Parathyroid adenoma (tissue), 2 donors: Measurements from ENCODE around the gene BTBD8.

Experiments
- H2AFZ ChIP-seq: fragments of 300-600 bp; sonication (generic); one replicate; pipeline ENCODE4 v1.7.0; 2017; ENCODE audit warnings: antibody characterized with exemption, mild to moderate bottlenecking
- H3K27ac ChIP-seq: fragments of 300-600 bp; sonication (generic); one replicate; pipeline ENCODE4 v1.7.0; 2017
- H3K27me3 ChIP-seq: fragments of 300-600 bp; sonication (generic); one replicate; pipeline ENCODE4 v1.7.0; 2017; ENCODE audit warnings: low read length; ENCODE audit not compliant: control insufficient read depth, insufficient read depth
- H3K36me3 ChIP-seq: fragments of 300-600 bp; sonication (generic); one replicate; pipeline ENCODE4 v1.7.0; 2017; ENCODE audit warnings: low read length; ENCODE audit not compliant: control insufficient read depth, insufficient read depth
- H3K4me1 ChIP-seq: fragments of 300-600 bp; sonication (generic); one replicate; pipeline ENCODE4 v1.7.0; 2017; ENCODE audit warnings: control low read depth
- H3K4me2 ChIP-seq: fragments of 300-600 bp; sonication (generic); one replicate; pipeline ENCODE4 v1.7.0; 2017; ENCODE audit warnings: low read length
- H3K4me3 ChIP-seq: fragments of 300-600 bp; sonication (generic); one replicate; pipeline ENCODE4 v1.7.0; 2017; ENCODE audit warnings: low read depth, low read length
- H3K79me2 ChIP-seq: fragments of 300-600 bp; sonication (generic); one replicate; pipeline ENCODE4 v1.7.0; 2017; ENCODE audit warnings: control low read depth
- H3K9ac ChIP-seq: fragments of 300-600 bp; sonication (generic); one replicate; pipeline ENCODE4 v1.7.0; 2017; ENCODE audit warnings: mild to moderate bottlenecking
- H3K9me3 ChIP-seq: fragments of 300-600 bp; sonication (generic); one replicate; pipeline ENCODE4 v1.7.0; 2017; ENCODE audit warnings: low read length; ENCODE audit not compliant: control insufficient read depth
- TF ChIP-seq, protein P1 (sequence below): fragments of 300-600 bp; sonication (generic); IDR thresholded peaks from one replicate; pipeline ENCODE4 v1.7.0; 2017; ENCODE audit warnings: antibody characterized with exemption, mild to moderate bottlenecking
- donor health status: primary hyperparathyroidism.

Gene BTBD8

DNA sequence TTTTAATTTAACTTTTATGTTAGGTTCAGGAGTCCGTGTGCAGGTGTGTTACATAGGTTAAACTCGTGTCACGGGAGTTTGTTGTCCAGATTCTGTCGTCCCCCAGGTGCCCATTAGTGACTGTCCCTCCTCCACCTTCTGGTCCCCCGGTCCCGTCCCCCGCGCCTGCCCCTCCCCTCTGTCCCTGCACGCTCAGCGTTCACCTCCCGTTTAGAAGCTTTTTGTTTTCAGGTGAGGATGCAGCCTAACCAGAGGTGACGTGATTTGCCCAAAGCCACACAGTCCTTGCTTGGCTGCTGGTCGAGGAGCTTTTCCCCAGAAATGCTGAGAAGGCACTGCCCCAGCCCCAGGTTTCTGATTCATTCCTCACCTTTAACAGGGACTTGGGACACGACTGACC, 138.4 kb downstream of the BTBD8 start:
- TF ChIP-seq, protein P1, sequence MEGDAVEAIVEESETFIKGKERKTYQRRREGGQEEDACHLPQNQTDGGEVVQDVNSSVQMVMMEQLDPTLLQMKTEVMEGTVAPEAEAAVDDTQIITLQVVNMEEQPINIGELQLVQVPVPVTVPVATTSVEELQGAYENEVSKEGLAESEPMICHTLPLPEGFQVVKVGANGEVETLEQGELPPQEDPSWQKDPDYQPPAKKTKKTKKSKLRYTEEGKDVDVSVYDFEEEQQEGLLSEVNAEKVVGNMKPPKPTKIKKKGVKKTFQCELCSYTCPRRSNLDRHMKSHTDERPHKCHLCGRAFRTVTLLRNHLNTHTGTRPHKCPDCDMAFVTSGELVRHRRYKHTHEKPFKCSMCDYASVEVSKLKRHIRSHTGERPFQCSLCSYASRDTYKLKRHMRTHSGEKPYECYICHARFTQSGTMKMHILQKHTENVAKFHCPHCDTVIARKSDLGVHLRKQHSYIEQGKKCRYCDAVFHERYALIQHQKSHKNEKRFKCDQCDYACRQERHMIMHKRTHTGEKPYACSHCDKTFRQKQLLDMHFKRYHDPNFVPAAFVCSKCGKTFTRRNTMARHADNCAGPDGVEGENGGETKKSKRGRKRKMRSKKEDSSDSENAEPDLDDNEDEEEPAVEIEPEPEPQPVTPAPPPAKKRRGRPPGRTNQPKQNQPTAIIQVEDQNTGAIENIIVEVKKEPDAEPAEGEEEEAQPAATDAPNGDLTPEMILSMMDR = no peak
- Histone ChIP-seq H3K27ac (no peak overlapping the region), H3K4me3 (no peak overlapping the region)

DNA sequence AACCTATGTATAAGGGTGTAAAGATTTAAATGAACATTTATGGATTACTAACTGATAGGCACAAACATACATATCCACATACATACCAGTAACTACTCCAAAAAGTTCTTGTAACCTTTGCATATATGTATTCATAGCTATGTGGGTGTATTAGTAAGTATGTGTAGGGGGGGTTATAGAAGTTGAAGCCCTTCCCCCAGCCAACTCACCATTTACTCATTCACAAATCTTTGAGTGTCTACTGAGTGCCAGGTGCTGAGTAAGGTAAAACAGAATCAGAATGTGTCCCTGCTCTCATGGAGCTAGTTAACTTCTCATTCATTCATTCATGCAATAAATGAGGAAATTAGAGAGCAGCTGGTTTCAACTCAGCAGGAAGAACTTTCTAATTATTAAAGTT, 138.9 kb downstream of the BTBD8 start:
- no peak overlapping the region for H3K27ac ChIP-seq
- H3K36me3 ChIP-seq = no peaks in the 10 kb centered on the region
- no peaks in the 10 kb centered on the region for H3K79me2 ChIP-seq
- H3K4me2 ChIP-seq = no peak overlapping the region
- TF ChIP-seq, protein P1 = no peak
- no peaks in the 10 kb centered on the region for H3K9me3 ChIP-seq
- H3K4me3 ChIP-seq = no peak overlapping the region
- no peaks in the 10 kb centered on the region for H3K27me3 ChIP-seq
- no peak overlapping the region for H2AFZ ChIP-seq
- H3K9ac ChIP-seq = no peak overlapping the region
- H3K4me1 ChIP-seq = no peaks in the 10 kb centered on the region

More for the DNA sequence above, 138.4 kb downstream of the BTBD8 start:
- Histone ChIP-seq H3K9me3 (no peaks in the 10 kb centered on the region), H3K79me2 (no peaks in the 10 kb centered on the region), H3K27me3 (no peaks in the 10 kb centered on the region), H3K36me3 (no peaks in the 10 kb centered on the region), H3K4me1 (no peaks in the 10 kb centered on the region), H3K9ac (no peak overlapping the region), H2AFZ (no peak overlapping the region), H3K4me2 (no peak overlapping the region)

DNA sequence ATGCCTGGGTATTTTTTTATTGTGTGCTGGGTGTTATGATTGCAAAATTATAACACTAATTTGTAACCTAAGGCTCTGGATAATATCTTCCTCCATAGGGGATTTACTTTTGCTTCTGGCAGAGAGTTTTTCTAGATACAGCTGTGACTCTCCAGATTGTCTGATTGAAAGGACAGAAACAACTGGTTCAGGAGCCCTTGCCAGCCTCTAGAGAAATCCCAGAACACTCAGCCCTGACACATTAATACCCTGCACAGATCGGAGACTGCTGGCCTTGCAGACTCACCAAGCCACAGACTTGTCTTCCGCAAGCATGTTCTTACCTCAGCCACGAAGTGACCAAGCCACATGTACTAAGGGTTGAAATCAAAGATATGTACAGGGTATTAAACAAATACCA, 148.3 kb downstream of the BTBD8 start:
- no peaks in the 10 kb centered on the region for H3K36me3 ChIP-seq
- no peak overlapping the region for H3K9ac ChIP-seq
- no peak overlapping the region for H3K27ac ChIP-seq
- H3K4me1 ChIP-seq = no peaks in the 10 kb centered on the region
- H3K9me3 ChIP-seq = no peaks in the 10 kb centered on the region
- no peaks in the 10 kb centered on the region for H3K27me3 ChIP-seq
- no peak overlapping the region for H3K4me2 ChIP-seq
- H2AFZ ChIP-seq = no peak overlapping the region
- TF ChIP-seq, protein P1 = no peak
- H3K4me3 ChIP-seq = no peak overlapping the region
- no peaks in the 10 kb centered on the region for H3K79me2 ChIP-seq

DNA sequence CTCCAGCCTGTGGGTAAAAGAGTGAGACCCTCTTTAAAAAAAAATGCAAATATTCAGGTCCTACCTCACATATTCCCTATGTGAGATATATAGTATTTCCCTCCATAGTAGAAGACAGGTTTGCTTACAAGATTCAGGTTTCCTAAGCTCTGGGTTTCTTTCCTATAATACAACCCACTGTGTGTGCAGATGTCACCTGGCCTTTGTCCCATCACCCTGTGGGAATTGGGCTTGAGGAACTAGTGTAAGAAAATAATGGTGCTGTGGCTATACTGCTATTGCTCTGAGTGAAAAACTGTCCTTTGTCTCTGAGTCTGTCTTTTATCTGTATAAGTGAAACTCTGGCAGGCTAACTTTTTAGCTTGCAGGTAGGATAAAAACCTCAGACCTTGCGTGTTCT, 150.6 kb downstream of the BTBD8 start:
- H3K4me2 ChIP-seq = no peak overlapping the region
- H3K27ac ChIP-seq = no peak overlapping the region
- H3K79me2 ChIP-seq = no peaks in the 10 kb centered on the region
- TF ChIP-seq, protein P1 = no peak
- no peaks in the 10 kb centered on the region for H3K4me1 ChIP-seq
- no peaks in the 10 kb centered on the region for H3K9me3 ChIP-seq
- no peaks in the 10 kb centered on the region for H3K27me3 ChIP-seq
- no peaks in the 10 kb centered on the region for H3K36me3 ChIP-seq
- no peak overlapping the region for H3K9ac ChIP-seq
- no peak overlapping the region for H3K4me3 ChIP-seq
- H2AFZ ChIP-seq = no peak overlapping the region
